ENCODE results near the gene COPE. TPM values are rescaled to one million over a fixed set of nuclear protein-coding genes. Genes with fewer than 3 reads are reported as not detected.

Gene COPE
- total RNA-seq, 1 donor from 2014 or later = 331 TPM

GRCh38 chr19:18867199-18867598, 52.0 kb downstream of the COPE start:
- no peaks in the 10 kb centered on the region for H3K27me3 ChIP-seq
- H3K9me3 ChIP-seq = no peaks in the 10 kb centered on the region
- intact Hi-C loops (cut with DNase I) = loop anchor here (5.0 kb wide), 1 partner anchor 275 kb away; no protein-coding TSS in a partner anchor
- H3K4me1 ChIP-seq = peaks cover 0 to 7% of the 10 kb centered on the region in 2 donors
- TF ChIP-seq CTCF (IDR thresholded peaks at IDR 0.05) = no peak
- no peak overlapping the region for H3K27ac ChIP-seq
- DNase-seq (ENCODE audit: low spot score in 2 of 2) = no peak
- no peak overlapping the region for H3K4me3 ChIP-seq
- H3K36me3 ChIP-seq = peaks cover 58 to 60% of the 10 kb centered on the region in 2 donors

GRCh38 chr19:18866800-18867123, 52.4 kb downstream of the COPE start:
- intact Hi-C loops (cut with DNase I) = loop anchor here (5.0 kb wide), 1 partner anchor 274 kb away; no protein-coding TSS in a partner anchor
- no peak for TF ChIP-seq CTCF (IDR thresholded peaks at IDR 0.05)

GRCh38 chr19:18865973-18866799, 53.0 kb downstream of the COPE start:
- peaks cover 0 to 7% of the 10 kb centered on the region in 2 donors for H3K4me1 ChIP-seq
- no peak for DNase-seq (ENCODE audit: low spot score in 2 of 2)
- intact Hi-C loops (cut with DNase I) = loop anchor here (5.0 kb wide), 1 partner anchor 274 kb away; no protein-coding TSS in a partner anchor
- H3K27me3 ChIP-seq = no peaks in the 10 kb centered on the region
- H3K36me3 ChIP-seq = peaks cover 68 to 70% of the 10 kb centered on the region in 2 donors
- H3K27ac ChIP-seq = no peak overlapping the region
- no peaks in the 10 kb centered on the region for H3K9me3 ChIP-seq
- H3K4me3 ChIP-seq = no peak overlapping the region
- TF ChIP-seq CTCF (IDR thresholded peaks at IDR 0.05) = peak; percentile 90 to 91 (median 91)

More at GRCh38 chr19:18866800-18867123, 52.4 kb downstream of the COPE start:
- Histone ChIP-seq H3K27ac (no peak overlapping the region), H3K27me3 (no peaks in the 10 kb centered on the region), H3K9me3 (no peaks in the 10 kb centered on the region), H3K4me1 (peaks cover 0 to 7% of the 10 kb centered on the region in 2 donors), H3K36me3 (peaks cover 62 to 64% of the 10 kb centered on the region in 2 donors), H3K4me3 (no peak overlapping the region)
- DNase-seq (ENCODE audit: low spot score in 2 of 2) = no peak

GRCh38 chr19:18865106-18865972, 53.8 kb downstream of the COPE start:
- Histone ChIP-seq H3K4me3 (no peak overlapping the region), H3K9me3 (no peaks in the 10 kb centered on the region), H3K27ac (no peak overlapping the region), H3K4me1 (peaks cover 0 to 7% of the 10 kb centered on the region in 2 donors), H3K27me3 (no peaks in the 10 kb centered on the region), H3K36me3 (peaks cover 76 to 79% of the 10 kb centered on the region in 2 donors)
- intact Hi-C loops (cut with DNase I) = loop anchor here (5.0 kb wide), 1 partner anchor 273 kb away; no protein-coding TSS in a partner anchor
- DNase-seq (ENCODE audit: low spot score in 2 of 2) = peak in 1 of 2 donors; percentile 53
- no peak for TF ChIP-seq CTCF (IDR thresholded peaks at IDR 0.05)

GRCh38 chr19:18863843-18864362, 55.3 kb downstream of the COPE start:
- no peaks in the 10 kb centered on the region for H3K4me1 ChIP-seq
- no peak overlapping the region for H3K4me3 ChIP-seq
- H3K27me3 ChIP-seq = no peaks in the 10 kb centered on the region
- H3K27ac ChIP-seq = no peak overlapping the region
- no peak for TF ChIP-seq CTCF (IDR thresholded peaks at IDR 0.05)
- H3K36me3 ChIP-seq = peaks cover 91 to 93% of the 10 kb centered on the region in 2 donors
- no peak for DNase-seq (ENCODE audit: low spot score in 2 of 2)
- intact Hi-C loops (cut with DNase I) = no loop called here
- H3K9me3 ChIP-seq = no peaks in the 10 kb centered on the region
